OCI-LY1 (cell line): Measurements from ENCODE around the gene VWA8.

Source experiments
- H2AFZ ChIP-seq: fragments of 200-600 bp; sonication (generic), shearing (Covaris generic); 2 replicates; pipeline ENCODE4 v1.6.0; 2014; ENCODE audit warnings: antibody characterized with exemption, mild to moderate bottlenecking, low read length
- H3F3A ChIP-seq: fragments of 200-600 bp; sonication (generic), shearing (Covaris generic); 2 replicates; pipeline ENCODE4 v1.6.0; 2014; ENCODE audit warnings: mild to moderate bottlenecking, antibody characterized with exemption, low read length, moderate library complexity; ENCODE audit not compliant: insufficient read depth
- H3K27ac ChIP-seq: fragments of 200-600 bp; sonication (generic); 2 replicates; pipeline ENCODE4 v1.5.1; 2014; ENCODE audit warnings: low read length, mixed run types, mild to moderate bottlenecking, low read depth; ENCODE audit not compliant: poor library complexity, severe bottlenecking
- H3K27me3 ChIP-seq: fragments of 200-600 bp; sonication (generic); 2 replicates; pipeline ENCODE4 v1.6.0; 2014; ENCODE audit warnings: antibody characterized with exemption, mild to moderate bottlenecking, low read length, moderate library complexity; ENCODE audit not compliant: insufficient read depth
- H3K36me3 ChIP-seq: fragments of 200-600 bp; sonication (generic); 2 replicates; pipeline ENCODE4 v1.6.1; 2014; ENCODE audit warnings: mild to moderate bottlenecking, antibody characterized with exemption, low read length, moderate library complexity, mixed read lengths; ENCODE audit not compliant: insufficient read depth
- H3K4me1 ChIP-seq: fragments of 200-600 bp; sonication (generic); 2 replicates; pipeline ENCODE4 v1.5.1; 2014; ENCODE audit warnings: mild to moderate bottlenecking, low read length, moderate library complexity; ENCODE audit not compliant: insufficient read depth, severe bottlenecking
- H3K4me2 ChIP-seq: fragments of 200-600 bp; sonication (generic), shearing (Covaris generic); 2 replicates; pipeline ENCODE4 v1.6.1; 2014; ENCODE audit warnings: low read length
- H3K4me3 ChIP-seq: fragments of 200-600 bp; sonication (generic); 2 replicates; pipeline ENCODE4 v1.5.1; 2014; ENCODE audit warnings: low read length, low read depth, mild to moderate bottlenecking, mixed read lengths; ENCODE audit not compliant: poor library complexity, severe bottlenecking
- H3K79me2 ChIP-seq: fragments of 200-600 bp; shearing (Covaris generic); 2 replicates; pipeline ENCODE4 v1.6.1; 2016; ENCODE audit warnings: mixed run types, low read length, mixed read lengths; ENCODE audit not compliant: insufficient read depth
- H3K9ac ChIP-seq: fragments of 200-600 bp; sonication (generic), shearing (Covaris generic); 2 replicates; pipeline ENCODE4 v1.6.1; 2014; ENCODE audit warnings: mild to moderate bottlenecking, low read length, mixed read lengths
- H3K9me2 ChIP-seq: fragments of 200-600 bp; sonication (generic), shearing (Covaris generic); 2 replicates; pipeline ENCODE4 v1.6.1; 2014; ENCODE audit warnings: low read depth, mild to moderate bottlenecking, low read length, mixed read lengths
- H3K9me3 ChIP-seq: fragments of 200-600 bp; shearing (Covaris generic); 2 replicates; pipeline ENCODE4 v1.6.1; 2014; ENCODE audit warnings: low read length, mixed read lengths
- H4K20me1 ChIP-seq: fragments of 200-600 bp; sonication (generic), shearing (Covaris generic); 2 replicates; pipeline ENCODE4 v1.6.0; 2016; ENCODE audit warnings: mild to moderate bottlenecking, low read length; ENCODE audit not compliant: insufficient read depth
- EZH2 ChIP-seq: fragments of 200-600 bp; sonication (generic), shearing (Covaris generic); IDR thresholded peaks from 2 replicates; pipeline ENCODE4 v1.8.0; 2017; ENCODE audit warnings: borderline replicate concordance, mixed run types, mild to moderate bottlenecking, antibody characterized with exemption, low read length, moderate library complexity, mixed read lengths
- TF ChIP-seq, protein P1 (sequence below): fragments of 200-600 bp; sonication (generic), shearing (Covaris generic); IDR thresholded peaks from 2 replicates; pipeline ENCODE4 v1.5.1; 2017; ENCODE audit warnings: mild to moderate bottlenecking, antibody characterized with exemption, low read length, moderate library complexity, mixed read lengths

Gene VWA8

DNA sequence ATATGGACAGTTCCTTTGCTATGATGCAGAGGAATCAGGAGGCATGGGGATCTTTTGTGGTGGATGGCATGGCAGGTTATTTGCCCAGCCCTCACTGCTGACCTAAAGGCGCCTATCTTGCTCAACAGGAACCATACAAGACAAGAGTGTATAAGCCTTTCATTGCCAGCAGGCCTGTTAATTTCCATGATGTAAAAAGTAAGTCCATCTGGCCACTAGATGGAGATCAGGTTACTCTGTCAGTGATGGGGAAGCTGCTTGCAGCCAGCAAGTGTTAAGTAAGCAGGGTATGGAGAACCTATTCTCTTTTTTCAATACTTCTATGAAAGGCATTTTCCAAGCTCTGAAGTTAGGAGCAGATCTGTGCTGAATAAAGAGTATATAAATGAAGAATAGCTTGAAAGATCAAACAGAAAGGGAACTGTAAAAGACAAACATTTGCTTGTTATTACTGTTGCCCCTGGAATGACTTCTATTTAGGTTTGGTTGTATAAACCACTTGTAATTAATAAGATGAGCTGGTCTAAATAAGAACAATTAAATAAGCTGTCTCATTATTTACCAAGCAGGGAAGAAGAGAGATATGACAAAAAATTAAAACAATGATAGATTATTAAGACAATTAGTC lies 292.7 kb downstream of the VWA8 start:
- Histone ChIP-seq H3K4me1 (no peaks in the 10 kb centered on the region), H3K9me3 (no peaks in the 10 kb centered on the region), H3K4me2 (no peak overlapping the region), H3K9ac (no peak overlapping the region), H2AFZ (no peak overlapping the region), H3K27ac (no peak overlapping the region), H3K79me2 (no peaks in the 10 kb centered on the region), H3K27me3 (no peaks in the 10 kb centered on the region), H3F3A (no peaks in the 10 kb centered on the region), H3K9me2 (no peaks in the 10 kb centered on the region), H3K4me3 (no peak overlapping the region), H3K36me3 (no peaks in the 10 kb centered on the region), H4K20me1 (no peaks in the 10 kb centered on the region)
- TF ChIP-seq, protein P1, sequence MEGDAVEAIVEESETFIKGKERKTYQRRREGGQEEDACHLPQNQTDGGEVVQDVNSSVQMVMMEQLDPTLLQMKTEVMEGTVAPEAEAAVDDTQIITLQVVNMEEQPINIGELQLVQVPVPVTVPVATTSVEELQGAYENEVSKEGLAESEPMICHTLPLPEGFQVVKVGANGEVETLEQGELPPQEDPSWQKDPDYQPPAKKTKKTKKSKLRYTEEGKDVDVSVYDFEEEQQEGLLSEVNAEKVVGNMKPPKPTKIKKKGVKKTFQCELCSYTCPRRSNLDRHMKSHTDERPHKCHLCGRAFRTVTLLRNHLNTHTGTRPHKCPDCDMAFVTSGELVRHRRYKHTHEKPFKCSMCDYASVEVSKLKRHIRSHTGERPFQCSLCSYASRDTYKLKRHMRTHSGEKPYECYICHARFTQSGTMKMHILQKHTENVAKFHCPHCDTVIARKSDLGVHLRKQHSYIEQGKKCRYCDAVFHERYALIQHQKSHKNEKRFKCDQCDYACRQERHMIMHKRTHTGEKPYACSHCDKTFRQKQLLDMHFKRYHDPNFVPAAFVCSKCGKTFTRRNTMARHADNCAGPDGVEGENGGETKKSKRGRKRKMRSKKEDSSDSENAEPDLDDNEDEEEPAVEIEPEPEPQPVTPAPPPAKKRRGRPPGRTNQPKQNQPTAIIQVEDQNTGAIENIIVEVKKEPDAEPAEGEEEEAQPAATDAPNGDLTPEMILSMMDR, result peak; percentile 87
- no peak for TF ChIP-seq EZH2

DNA sequence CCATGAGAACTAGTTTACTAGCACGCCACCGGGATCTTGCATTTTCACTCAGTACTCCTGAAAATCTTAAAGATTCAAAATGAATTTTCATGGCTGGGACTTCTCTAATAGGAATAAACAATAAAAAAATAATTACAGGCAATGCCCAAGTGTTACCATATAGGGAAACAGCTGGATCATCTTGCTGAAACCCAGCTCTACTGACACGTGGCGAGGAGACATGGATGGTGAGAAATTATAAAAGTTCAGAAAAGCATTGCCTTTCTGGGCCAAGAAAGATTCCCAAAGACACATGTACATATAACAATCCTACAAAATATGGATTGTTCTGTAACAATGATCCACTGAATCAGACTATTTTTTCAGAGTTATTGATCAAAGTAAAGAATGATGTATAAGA lies 294.3 kb downstream of the VWA8 start:
- Histone ChIP-seq H4K20me1 (no peaks in the 10 kb centered on the region), H3K9me2 (no peaks in the 10 kb centered on the region), H2AFZ (no peak overlapping the region)

GRCh38 chr13:41660411-41660810 lies 300.5 kb downstream of the VWA8 start:
- H3K9me2 ChIP-seq, result no peaks in the 10 kb centered on the region
- no peaks in the 10 kb centered on the region for H3K36me3 ChIP-seq
- H3K9ac ChIP-seq, result no peak overlapping the region
- H3F3A ChIP-seq, result no peaks in the 10 kb centered on the region
- H4K20me1 ChIP-seq, result no peaks in the 10 kb centered on the region
- TF ChIP-seq, protein P1, result no peak
- no peak for TF ChIP-seq EZH2
- H3K27ac ChIP-seq, result no peak overlapping the region
- H3K79me2 ChIP-seq, result no peaks in the 10 kb centered on the region
- H3K4me1 ChIP-seq, result peaks cover 9% of the 10 kb centered on the region
- no peak overlapping the region for H3K4me2 ChIP-seq
- H2AFZ ChIP-seq, result no peak overlapping the region
- H3K9me3 ChIP-seq, result no peaks in the 10 kb centered on the region
- H3K4me3 ChIP-seq, result no peak overlapping the region
- H3K27me3 ChIP-seq, result no peaks in the 10 kb centered on the region

More for the DNA sequence above, 294.3 kb downstream of the VWA8 start:
- no peaks in the 10 kb centered on the region for H3K36me3 ChIP-seq
- H3K9ac ChIP-seq, result no peak overlapping the region
- H3K9me3 ChIP-seq, result no peaks in the 10 kb centered on the region
- TF ChIP-seq, protein P1, result no peak
- no peak overlapping the region for H3K4me2 ChIP-seq
- no peak overlapping the region for H3K27ac ChIP-seq
- H3F3A ChIP-seq, result no peaks in the 10 kb centered on the region
- H3K4me1 ChIP-seq, result no peaks in the 10 kb centered on the region
- H3K4me3 ChIP-seq, result no peak overlapping the region
- H3K79me2 ChIP-seq, result no peaks in the 10 kb centered on the region
- H3K27me3 ChIP-seq, result no peaks in the 10 kb centered on the region
